Measurements from ENCODE around the gene TBK1.

The TBK1 gene

GRCh38 chr12:64550755-64551154 is 98.8 kb downstream of the TBK1 start:
- FAIRE-seq: no peak

- FAIRE-seq: no peak
Measured at GRCh38 chr12:64551676-64552075, 99.8 kb downstream of the TBK1 start.
